Activated CD8-positive, alpha-beta memory T cell treated with anti-CD3 and anti-CD28 coated beads, Interleukin-2, amount 50 U/mL, for 24 hours (primary cell): ENCODE measurements around the gene LSR.
"Not testable (repeated sequence)": the region's sequence is repeated elsewhere in the genome, so short reads cannot be mapped to it uniquely, and the experiment has no call there.

Source experiments
- DNase-seq: peaks from one replicate; pipeline ENCODE4 v3.0.0-alpha.2; 2020; ENCODE audit errors: extremely low read depth

LSR gene

DNA sequence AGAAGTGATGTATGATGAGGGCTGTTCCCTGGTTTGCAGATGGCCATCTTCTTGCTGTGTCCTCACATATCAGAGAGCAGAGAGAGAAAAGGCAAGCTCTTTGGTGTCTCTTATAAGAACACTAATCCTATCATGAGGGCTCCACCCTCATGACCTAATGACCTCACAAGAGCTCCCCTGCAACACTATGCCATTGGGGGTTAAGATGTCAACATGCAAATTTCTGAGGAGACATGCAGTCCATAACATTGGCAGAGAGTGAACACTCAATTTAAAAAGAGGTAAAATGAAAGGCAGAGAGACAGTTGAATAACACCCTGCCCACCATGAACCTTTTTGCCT lies 31.2 kb upstream of the LSR start:
- DNase-seq = no peak

DNA sequence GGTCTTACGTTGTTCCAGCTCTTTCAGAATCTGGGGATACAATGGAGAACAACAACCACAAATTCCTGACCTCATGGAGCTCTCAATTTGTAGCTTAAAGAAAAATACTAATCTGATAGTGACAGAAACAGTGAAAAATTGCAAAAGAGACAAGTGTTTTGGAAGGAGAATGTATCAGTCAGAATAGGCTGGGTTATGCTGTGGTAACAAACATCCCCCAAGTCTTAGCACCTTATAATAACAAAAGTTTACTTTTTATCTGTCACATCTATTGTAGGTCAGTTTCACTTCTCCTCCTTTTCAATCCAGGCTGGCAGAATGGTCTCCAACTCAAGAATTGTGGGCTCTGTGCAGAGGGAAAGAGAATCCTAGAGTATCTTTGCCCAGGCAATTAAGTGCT lies 29.8 kb upstream of the LSR start:
- DNase-seq = no peak

DNA sequence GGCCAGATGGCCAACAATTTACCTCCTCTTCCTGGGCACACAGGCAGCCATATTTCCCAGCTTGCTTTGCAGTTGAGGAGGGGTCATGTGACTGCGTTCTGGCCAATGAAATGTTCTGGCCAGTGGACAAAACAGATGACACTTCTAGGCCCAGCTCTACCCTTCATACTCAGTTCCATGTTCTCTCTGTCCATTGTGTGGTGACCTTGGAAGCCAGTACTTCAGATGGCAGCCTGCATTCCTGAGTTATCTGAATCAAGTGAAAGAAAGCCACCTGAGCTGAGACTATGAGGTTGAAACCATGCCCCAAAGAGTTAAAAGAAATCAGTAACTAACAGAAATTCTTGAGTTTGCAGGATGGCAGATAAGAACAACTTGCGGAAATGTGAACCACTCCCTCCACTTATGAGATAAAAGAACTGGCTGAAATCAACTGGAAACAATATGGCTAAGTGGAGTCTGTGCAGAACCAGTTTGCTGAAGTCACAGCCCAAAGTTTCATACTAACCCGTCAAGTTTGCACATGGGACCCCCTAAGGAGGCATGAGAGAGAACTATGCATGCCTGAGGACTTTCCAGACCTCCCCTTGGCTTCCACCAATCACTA lies 28.4 kb upstream of the LSR start:
- DNase-seq = no peak

DNA sequence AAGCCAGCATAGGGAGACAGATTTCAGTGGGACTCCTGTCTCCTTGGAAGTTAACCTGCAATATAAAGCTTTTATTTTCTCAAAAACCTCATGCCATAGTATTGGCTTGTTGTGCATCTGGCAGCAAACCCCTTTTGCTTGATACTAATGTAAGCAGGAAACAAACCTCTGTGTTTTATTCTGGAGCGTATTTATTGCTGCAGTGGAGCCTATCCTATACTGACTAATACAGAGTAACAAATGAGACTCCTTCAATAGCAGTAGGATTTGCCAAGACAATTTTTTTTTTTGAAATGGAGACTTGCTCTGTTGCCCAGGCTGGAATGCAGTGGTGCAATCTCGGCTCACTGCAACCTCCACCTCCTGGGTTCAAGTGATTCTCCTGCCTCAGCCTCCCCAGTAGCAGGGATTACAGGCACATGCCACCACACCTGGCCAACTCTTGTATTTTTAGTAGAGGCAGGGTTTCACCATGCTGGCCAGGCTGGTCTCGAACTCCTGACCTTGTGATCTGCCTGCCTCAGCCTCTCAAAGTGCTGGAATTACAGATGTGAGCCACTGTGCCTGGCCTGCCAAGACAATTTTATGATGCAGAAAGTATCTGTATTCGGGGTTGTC lies 27.7 kb upstream of the LSR start:
- DNase-seq = not testable (repeated sequence)

DNA sequence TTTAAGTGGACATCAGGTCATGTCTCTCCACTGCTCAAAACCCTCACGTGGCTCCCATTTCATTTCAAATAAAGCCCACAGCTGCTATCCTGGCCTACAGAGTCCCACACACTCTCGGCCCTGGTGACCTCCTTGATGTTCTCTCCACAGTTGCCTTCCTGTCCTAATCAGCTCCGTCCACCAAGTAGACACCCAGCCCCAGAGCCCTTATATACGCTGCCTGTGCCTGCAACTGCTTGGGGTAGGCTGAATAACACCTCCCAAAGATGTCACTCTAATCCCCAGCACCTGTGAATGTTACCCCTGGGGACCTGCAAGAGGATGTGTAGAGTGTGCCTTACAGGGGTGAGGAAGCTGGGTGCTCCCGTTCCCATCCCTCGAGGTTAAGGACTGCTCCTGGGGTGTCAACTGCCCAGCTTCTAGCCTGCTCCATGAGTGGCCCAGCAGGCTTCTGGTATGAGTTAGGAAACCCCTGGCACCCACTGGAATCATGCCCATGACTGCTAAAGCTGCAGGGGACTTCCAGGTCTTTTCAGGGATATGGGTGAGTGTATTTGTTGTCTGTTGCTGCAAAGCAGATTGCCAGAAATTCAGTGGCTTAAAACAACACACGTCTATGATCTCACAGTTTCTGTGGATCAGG lies 26.3 kb upstream of the LSR start:
- no peak for DNase-seq

DNA sequence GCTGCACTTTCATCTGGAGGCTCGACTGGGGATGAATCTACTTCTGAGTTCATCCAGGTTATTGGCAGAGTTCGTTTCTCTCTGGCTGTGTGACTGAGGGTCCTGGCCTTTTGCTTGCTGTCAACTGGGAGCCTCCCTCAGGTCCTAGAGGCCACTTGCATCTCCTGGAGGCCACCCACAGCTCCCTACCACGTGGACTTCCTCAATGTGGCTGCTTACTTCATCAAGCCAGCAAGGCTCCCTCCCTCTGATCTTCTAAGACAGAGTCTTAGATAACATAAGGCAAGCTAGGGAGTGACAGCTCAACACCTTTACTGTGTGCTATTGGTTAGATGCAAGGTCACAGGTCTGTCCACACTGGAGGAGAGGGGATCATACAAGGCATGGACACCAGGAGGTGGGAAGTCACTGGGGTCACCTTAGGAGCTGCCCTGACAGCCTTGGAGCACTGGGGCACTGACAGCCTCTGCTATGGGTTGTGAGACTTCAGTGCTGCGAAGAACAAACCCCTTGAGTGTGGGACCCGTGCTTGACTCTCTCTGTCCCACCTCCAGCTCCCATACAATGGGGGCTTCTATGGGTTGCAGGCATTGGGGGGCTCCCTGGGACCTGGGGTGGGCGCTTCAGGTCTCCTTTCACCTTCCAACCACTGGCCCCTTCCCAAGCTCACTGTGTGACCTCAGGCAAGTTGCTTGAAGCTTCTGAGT lies 25.6 kb upstream of the LSR start:
- DNase-seq = no peak

DNA sequence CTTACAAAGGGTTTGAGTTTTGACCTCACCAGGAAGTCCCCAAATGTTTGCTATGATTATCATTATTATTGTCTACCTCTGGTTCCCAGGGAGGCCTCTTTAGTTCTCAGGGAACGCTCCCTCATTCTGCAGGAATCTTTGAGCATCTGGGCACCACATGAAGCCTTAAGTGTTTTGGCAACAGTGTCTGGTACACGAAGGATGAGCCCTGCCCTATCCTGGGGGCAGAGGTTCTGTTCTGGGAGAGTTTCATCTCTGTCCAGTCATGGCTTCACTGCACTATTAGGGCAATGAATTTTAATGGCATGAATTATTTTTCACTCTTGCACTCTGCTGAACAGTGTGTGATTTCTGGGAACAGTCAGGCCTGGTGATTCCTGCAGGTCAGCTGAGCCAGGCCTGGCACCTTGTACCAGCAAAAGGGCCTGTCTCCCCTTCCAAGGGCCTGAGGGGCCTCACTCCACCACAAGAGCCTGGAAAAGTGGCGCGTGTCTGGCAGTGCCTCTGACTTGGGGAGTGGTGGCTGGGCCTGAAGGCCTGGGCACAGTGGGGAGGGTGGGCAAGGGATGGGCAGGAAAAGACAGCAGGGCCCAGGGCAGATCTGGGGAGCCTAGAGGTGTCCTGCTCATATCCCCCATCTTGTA lies 24.8 kb upstream of the LSR start:
- DNase-seq = no peak

DNA sequence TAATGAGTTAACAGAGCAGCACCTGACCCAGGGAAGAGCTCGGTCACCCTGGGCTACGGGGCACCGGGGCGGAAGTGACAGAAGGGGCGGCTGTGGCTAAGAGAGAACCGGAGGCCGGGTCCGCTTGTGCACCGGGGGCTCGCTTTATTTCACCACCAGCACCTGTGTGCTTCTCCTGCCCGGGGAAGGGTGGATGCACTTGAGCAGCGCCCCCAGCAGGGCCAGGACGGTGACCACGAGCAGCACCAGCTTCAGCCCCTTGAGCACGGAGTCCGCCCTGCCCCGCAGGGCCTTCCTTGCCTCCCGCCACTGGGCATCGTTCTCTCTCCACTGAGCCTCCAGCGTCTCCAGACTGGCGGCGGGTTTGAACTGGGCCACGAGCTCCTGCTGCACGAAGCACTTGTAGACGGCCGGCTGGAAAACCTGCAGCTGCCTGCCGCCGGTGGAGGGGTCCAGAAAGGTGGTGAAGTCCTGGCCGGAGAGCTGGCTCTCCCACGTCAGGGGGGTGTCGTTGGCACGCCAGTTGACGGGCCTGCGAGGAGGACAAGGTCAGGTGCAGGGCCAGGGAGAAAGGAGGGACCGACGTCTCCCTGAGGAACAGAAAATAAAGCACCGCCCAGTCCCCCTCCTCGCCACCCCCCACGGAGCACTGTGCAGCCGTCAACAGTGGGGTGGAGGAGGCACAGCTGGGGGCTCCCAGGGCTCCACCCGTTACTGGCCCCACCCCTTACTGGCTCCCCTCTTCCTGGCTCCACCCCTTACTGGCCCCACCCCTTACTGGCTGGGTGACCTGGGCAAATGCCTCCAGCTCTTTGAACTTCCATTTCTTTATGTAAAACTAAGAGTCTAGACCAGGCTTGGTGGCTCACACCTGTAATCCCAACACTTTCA lies 23.9 kb upstream of the LSR start:
- no peak for DNase-seq

DNA sequence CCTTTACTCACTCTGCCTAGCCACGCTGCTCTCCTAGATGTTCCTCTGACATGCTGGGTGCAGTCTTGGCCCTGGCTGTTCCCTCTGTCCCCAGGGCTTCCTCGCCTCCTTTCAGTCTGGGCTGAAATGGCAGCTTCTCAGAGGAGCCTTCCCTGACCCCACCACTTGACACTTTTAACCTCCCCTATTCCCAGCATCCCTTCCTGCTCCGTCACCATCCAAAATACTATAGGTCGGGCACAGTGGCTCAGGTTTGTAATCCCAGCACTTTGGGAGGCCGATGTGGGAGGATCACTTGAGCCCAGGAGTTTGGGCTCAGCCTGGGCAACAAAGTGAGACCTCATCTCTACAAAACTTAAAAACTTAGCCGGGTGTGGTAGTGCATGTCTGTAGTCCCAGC lies 22.9 kb upstream of the LSR start:
- no peak for DNase-seq

DNA sequence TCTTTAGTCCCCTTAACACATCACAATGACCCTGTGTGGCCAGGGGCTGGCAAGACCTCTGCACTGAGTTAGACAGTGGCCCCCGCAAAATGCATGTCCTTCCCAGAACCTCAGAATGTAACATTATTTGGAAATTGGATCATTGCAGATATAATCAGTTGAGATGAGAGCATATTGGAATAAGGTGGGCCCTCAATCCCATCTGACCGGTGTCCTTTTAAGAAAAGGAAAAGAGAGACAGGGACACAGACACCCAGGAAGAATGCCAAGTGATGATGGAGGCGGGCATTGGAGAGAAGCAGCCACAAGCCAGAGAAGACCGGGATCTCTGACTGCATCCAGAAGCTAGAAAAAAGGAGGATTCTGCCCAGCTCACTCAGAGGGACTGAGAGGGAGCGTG lies 22.1 kb upstream of the LSR start:
- DNase-seq = no peak

DNA sequence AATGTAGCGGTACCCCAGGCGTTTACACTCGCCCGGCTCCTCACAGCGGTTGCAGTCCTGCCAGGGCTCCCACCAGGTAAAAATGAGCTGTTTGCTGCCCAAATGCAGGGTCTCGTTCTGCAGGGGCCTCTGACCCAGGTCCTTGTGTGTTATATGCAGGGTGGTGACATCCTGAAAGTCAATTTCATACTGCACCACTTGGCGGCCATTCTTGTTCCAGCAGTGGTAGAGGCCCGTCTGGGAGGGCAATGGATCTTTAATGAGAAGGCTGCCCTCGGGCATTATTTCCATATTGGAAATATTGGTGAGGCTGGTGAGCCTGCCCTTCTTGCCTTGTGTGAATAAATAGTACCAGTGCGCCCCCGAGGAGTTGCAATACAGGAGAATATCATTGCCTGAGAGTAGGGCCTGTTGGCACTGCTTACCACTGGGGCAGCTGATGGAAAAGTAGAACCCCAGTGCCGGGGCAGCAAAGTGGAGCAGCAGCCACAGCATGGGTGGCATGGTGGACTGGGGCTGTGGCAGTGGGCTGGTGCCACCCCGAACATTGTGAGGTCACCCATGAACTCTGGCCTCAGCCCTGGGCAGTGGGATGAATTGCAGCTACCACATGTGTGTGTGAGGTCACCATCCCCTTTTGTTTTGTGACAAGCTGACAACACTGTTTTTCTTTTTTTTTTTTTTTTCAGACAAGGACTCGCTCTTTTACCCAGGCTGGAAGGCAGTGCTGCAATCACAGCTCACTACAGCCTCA lies 20.4 kb upstream of the LSR start, which contains the start of gene FAM187B:
Gene FAM187B (minus strand): TSS at position 563 of the 754 bp plus-strand sequence. CDS start 59 bp downstream, at position 504.
- DNase-seq = no peak

DNA sequence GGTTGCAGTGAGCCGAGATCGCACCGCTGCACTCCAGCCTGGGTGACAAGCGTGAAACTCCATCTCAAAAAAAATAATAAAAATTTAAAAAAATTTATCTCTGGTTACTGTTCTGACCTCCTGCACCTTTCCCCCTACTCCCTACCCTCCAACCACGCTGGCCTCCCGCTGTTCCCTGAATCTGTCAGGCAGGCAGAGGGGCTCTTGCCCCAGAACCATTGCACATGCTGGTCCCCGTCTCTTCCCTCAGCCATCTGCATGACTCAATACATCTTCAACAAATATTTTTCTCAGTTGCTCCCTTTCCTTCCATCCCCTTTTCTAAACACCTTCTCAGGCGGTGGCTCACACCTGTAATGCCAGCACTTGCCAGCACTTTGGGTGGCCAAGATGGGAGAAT lies 19.2 kb upstream of the LSR start:
- no peak for DNase-seq

DNA sequence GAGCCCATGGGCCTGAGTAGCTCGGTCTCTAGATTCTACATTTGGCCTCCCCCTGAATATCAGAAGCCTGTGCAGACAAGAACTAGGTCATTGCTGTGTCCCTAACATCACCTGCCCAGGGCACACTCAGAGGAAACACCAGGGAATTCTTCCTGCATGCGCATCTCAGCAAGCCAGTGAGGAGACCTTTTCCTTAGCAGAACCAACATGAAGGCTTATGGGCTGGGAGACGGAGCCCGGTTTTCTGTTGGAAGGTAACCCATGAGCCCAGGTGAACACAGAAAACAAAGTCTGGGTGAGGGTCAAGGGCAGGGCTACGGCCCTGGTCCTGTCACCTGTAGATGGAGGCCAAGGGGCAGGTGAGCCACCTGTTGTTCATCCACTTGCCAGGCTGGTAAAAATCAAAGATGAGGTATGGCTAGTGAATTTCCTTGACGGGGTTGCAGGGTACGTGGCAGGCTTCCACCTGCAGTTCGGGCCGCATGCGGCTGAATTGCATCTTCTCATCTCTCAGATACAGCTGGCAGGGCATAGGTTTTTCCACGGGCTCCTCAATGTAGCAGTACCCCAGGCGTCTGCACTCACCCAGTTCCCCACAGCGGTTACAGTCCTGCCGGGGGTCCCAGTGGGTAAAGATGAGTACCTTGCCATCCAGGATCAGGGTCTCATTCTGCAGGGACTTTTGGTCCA lies 16.7 kb upstream of the LSR start:
- no peak for DNase-seq

DNA sequence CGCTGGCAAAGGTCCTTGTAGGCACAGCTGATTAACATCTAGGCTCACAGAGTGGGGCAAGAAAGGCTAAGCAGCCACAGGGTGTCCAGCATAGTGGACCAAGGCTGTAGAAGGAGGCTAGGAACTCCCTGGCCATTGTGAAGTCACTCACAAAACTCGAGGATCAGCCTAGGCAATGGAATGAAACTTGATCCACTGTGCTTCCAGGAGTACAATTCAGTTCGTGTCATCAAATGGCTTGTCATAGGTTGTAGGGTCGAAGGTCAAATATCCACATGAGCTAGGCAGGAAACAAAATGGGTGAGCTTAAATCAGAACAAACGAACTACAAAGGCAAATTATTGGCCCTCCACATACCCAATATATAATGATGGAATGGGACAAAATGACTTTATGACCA lies 15.9 kb upstream of the LSR start:
- no peak for DNase-seq

DNA sequence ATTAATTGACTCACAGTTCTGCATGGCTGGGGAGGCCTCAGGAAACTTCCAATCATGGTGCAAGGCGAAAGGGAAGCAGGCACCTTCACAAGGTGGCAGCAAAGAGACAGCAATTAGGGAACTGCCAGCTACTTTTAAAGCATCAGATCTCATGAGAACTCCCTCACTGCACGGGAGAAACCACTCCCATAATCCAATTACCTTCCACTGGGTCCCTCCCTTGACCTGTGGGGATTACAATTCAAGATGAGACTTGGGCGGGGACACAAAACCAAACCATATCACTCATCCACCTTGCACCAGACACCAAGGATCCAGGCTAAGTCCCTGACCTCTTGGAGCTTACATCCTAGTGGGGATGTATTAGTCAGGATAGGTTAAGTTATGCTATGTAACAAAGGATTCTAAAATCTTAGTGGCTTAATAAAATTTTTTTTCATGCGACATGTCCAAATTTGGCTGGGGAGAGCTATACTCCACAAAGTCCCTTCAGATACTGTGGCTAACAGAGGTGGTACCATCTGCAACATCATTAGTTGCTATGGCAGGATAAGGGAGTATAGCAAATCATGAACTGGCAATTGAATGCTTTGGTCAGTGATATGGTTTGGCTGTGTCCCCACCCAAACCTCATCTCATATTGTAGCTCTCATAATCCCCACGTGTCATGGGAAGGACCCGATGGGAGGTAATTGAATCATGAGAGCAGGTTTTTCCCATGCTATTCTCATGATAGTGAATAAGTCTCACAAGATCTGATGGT lies 12.0 kb upstream of the LSR start:
- no peak for DNase-seq

DNA sequence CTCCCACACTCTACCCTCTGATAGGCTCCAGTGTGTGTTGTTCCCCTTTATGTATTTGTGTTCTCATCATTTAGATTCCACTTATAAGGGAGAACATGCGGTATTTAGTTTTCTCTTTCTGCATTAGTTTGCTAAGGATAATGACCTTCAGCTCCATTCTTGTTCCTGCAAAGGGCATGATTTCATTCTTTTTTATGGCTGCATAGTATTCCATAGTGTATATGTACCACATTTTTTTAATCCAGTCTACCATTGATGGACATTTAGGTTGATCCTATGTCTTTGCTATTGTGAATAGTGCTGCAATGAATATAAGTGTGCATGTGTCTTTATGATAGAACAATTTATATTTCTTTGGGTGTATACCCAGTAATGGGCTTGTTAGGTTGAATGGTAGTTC lies 9.2 kb upstream of the LSR start:
- not testable (repeated sequence) for DNase-seq

DNA sequence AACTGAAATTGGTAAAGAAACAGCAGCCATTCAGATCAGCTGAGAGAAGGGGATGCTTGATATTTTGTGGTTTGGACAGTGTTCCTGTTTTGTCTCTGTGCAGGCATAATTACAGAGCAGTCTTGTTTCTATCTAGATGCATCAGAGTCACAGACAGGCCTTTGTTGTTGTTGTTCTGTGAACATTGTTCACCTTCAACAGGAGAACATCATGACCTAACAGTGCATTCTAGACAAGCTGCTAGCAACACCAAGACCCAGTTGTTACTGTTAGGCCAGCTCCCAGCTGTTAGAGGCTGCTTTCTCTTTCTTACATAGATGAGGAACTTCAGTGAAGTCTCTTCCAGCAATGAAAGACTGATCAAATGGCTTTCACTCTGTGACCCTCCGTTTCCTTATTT lies 8.5 kb upstream of the LSR start:
- DNase-seq = no peak

DNA sequence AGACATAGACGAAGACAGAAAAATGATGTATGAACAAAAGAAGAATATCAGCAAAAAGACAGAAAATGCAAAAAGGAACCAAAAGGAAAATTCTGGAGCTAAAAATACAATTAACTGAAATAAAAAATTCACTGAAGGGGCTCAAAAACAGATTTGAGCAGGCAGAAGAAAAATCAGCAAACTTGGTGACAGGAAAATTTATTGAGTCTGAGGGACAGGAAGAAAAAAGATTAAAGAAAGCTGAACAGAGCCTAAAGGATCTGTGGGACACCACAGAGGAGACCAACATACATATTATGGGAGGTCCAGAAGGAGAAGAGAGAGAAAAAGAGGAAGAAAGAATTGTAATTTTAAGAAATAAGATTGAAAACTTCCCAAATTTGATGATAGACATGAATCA lies 7.4 kb upstream of the LSR start:
- DNase-seq = no peak

DNA sequence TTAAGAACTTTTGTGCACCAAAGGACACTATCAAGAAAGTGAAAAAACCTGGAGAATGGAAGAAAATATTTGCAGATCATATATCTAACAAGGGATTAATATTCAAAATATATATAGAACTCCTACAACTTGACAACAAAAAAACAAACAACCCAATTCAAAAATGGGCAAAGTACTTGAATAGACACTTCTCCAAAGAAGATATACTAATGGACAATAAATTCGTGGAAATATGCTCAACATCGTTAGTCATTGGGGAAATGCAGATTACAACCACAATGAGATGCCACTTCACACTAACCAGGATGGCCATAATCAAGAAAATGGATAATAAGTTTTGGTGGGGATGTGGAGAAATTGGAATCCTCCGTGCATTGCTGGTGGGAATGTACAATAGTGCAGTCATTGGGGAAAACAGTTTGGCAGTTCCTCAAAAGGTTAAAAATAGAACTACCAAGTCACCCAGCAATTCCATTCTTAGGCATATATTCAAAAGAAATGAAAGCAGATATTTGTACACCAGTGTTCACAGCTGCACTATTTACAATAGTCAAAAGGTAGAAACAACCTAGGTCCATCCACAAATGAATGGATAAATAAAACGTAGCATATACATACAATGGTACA lies 2.2 kb upstream of the LSR start:
- DNase-seq = no peak
